ENCODE data around the gene LIMS2.
A peak's percentile ranks its signal among the peaks of the same experiment; 100 is the strongest.

The LIMS2 gene

DNA sequence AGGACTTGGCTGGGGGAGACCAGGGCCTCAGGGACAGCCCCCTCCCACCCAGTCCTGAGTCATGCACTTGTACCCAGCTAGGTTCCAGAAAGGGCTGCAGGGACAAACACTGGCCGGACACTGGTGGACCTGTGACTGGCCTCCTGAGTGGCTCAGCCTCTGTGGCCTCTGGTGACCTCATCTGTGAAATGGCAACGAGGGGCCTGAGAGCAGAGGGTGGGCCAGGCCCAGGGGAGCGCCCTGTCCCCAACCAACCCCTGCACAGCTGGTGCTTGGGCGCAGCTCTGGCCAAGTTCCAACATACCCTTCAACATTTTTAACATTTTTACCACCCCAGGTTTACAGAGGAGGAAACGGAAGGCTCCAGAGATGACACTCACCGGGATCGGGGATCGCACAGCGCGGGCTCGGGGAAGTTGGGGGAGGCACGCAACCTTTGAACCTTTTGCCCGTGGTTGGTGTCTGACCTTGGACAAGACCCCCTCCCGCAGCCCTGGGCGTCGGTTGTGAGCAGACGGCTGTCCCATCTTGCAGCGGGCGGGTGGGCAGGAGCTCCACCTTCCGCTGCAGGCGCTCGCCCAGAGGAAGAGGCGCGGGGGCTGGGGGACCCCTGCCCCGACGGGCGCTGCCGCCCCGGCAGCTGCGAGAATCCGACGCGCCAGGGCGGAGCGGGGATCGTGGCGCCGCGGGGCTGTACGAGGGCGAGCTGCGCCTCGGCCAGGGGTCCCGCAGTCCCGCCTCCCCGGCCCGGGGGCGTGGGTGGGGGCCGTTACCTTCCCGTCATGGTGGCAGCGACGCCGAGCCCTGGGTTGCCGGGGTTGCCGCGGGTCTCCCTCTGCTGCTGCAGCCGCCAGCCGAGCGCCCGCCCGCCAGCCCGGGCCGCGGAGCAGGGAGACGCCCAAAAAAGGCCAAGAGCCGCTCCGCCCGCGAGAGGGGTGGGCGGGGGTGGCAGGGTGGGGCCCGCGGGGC lies 805 bp downstream of the LIMS2 start:
- DNase-seq (ENCODE audit: low spot score) = no peak

- no peak for DNase-seq (ENCODE audit: low spot score)
Observed at GRCh38 chr2:127673291-127674069, 1.9 kb downstream of the LIMS2 start.

- DNase-seq (ENCODE audit: low spot score) = no peak
Observed at GRCh38 chr2:127672341-127673224, 2.7 kb downstream of the LIMS2 start.

GRCh38 chr2:127671557-127672302 lies 3.6 kb downstream of the LIMS2 start:
- no peak for DNase-seq (ENCODE audit: low spot score)

DNA sequence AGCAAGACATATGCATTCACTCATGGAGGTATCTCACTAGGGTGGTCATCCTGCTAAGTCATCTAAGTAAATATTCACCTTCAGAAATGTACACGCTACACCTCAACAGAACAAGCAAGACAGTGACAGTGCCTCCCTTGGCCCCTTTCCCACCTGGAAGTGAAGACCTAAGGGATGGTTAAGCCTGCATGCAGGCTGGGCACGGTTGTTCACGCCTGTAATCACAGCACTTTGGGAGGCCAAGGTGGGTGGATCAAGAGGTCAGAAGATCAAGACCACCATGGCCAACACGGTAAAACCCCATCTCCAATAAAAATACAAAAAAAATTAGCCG lies 4.4 kb downstream of the LIMS2 start:
- no peak for DNase-seq (ENCODE audit: low spot score)

GRCh38 chr2:127670055-127670956 lies 5.0 kb downstream of the LIMS2 start:
- DNase-seq (ENCODE audit: low spot score) = no peak

GRCh38 chr2:127669056-127669455 lies 6.3 kb downstream of the LIMS2 start:
- DNase-seq (ENCODE audit: low spot score) = no peak

DNA sequence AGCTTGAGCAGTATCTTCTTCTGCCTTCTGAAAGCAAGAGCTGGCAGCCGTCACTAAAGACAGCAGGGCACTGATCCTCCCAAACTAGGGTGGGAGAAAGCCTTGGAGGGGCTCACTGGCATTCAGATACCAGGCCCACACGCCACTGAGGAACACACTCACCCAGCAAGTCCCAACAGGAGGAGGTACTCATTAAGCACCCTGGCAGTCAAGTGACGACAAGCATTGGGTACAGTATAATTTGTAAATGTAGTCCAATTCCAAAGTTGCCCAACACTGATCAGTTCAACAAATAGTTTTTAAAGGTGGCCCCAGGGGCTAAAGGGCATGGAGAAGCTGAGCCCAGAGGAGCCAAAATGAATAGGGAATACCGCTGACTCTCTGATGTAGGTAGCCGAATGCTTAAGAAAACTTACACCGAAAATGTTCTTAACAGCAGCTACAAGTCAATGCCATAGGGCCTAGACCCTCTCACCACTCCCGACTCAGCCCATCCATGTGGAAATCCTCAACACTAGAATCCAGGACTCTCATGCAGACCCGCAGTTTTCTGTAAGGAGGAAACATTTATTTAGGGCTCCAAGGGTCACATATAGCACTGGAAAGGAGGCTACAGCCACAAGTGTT lies 9.9 kb downstream of the LIMS2 start:
- no peak for DNase-seq (ENCODE audit: low spot score)

DNA sequence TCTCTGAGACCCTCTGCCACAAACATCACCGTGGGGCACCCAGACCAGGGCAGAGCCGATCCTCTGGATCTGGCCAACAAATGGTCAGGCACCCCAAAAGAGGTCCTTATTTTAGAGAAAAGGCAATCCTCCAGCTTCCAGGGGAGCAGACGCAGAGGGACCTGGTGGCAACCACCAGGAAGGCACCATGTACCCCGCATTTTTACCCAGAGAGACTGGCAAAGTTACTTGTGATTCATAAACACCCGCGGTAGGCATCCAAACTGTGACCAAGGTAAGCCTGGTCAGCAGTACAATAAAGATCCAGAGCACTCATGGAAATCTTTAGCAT lies 10.5 kb downstream of the LIMS2 start:
- no peak for DNase-seq (ENCODE audit: low spot score)

DNA sequence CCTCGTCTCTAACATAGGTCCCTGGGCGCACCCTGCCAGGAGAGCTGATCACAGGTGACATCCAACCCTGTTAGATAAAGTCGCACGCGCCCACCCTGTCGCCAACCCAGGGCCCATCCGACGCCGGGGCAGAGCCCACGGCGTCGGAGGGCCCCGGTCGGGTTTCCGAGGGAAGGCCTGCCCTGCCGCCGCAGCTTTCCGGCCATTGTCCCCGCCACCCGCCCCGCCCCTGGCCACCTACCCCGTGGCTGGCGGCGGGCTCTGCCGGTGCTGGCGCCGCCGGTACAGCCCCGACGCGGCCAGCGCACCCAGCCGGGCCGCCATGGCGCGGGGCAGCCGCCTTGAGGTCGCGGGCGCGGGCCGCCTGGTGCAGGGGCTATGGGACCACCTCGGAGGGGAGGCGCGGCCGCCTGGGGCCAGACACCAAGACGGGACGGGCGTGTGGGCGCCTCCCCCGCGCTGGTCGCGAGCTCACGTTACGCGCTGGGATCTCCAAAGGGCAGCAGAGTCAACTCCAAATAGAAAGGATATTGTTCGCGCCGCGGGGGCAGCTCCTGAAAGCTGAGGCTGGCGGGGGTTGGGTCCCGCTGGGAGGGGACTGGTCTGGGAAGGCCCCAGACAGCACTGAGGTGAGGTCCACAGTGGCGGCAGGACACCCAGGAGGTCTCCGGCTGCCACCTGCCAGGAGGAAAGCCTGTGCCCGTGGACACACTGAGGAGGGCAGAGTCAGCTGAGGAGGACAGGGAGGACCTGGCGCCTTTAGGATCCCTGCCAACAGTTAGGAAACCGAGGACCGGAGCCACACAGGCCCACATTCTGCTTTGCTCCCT lies 11.1 kb downstream of the LIMS2 start:
- DNase-seq (ENCODE audit: low spot score) = no peak

DNA sequence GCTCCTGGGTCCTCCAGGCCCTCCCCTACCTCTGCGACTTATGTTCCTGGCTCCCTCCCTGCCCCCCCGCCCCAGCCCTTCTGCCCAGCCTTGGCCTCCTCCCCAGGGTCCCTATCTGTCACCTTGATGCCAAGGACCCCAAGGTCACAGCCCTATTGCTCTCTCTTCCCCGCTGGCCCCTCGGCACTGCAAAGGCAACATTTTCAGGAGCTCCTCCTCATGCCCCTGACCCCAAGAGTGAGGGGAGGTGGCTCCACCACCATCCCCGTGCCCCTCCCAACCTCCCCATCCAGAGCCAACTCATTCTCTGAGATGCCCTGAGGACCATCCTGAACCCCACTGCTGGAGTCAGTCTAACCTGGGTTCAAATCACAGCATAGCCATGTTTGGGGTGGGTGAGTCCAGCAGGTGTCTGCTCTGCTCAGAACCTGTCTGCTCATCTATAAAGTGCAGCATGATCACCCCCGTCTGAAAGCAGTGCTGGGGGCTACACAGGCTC lies 11.7 kb downstream of the LIMS2 start:
- no peak for DNase-seq (ENCODE audit: low spot score)

- no peak for DNase-seq (ENCODE audit: low spot score)
Observed at GRCh38 chr2:127662937-127663565, 12.3 kb downstream of the LIMS2 start.

DNA sequence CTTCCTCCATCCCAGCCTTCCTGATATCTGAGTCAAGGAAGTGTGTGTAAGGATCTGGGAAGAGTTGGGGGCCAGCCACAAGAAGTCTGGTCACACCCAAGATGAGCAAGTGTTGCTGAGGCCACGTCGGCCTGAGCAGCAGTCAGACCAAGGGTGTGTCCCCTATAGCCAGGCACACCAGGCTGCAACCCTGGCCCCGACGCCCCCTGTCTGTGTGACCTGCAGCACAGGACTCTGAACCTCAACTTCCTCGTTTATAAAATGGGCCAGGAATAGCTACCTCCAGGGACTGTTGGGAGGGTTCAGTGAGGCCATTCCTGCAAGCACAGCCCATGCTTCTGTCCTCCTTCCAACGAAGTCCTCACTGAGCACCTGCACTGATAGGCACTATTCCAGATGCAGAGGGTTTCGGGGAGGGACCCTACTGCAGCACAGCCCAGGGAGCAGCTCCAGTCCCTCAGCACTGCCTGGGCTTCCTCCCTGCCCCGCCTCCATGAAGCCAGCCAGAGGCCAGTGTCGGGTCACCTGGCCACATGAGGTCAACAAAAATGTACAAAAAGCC lies 13.3 kb downstream of the LIMS2 start:
- no peak for DNase-seq (ENCODE audit: low spot score)

GRCh38 chr2:127661072-127661649 lies 14.2 kb downstream of the LIMS2 start:
- peak; percentile 54 for DNase-seq (ENCODE audit: low spot score)

- DNase-seq (ENCODE audit: low spot score) = no peak
Observed at GRCh38 chr2:127660291-127660578, 15.1 kb downstream of the LIMS2 start.

DNA sequence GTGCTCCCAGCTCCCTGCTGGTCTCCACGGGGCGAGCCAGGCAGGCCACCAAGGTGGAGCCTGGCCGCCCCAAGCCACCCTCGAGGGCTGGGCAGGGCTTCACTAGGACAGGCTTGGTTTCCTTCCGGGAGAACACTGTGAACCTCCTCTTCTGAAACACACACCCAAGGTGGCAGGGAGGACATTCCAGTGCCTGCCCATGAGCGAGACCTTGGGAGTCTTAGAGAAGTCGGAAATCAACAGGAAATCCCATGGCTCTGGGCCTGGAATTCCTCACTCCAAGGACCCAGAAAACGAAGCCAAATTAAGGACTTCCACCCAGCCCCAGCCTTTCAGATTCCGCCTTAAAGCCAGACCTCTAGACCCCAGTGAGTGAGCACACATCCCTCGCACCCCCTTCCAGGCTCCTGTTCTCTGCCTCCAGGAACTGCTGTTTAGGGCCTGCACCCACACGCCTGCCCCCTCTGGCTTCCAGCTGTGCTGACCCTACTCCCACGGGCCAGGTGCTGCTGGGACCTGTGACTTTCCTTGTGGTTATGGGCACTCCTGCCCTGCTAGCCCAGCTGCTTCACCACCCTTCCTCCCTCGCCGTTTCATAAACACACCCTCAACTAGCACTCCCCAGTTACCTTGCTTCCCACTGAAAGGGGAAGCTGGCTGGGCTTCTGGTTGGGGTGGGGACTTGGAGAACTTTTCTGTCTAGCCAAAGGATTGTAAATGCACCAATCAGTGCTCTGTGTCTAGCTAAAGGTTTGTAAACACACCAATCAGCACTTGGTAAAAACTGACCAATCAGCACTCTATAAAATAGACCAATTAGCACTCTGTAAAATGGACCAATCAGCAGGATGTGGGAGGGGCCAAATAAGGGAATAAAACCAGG lies 15.7 kb downstream of the LIMS2 start:
- no peak for DNase-seq (ENCODE audit: low spot score)
